Liver (tissue), 3 donors: ENCODE results near the gene ABRACL.

ENCODE experiments used
- CTCF ChIP-seq: fragments of 150-350 bp; IDR thresholded peaks from 2 replicates; pipeline ENCODE4 v1.5.1; 2017; ENCODE audit warnings: improper control_type of control experiment, low read depth, low read length; ENCODE audit not compliant: missing input control
- MAX ChIP-seq: IDR thresholded peaks from 2 replicates; pipeline ENCODE4 v1.6.1; 2016; ENCODE audit warnings: antibody characterized with exemption
- RAD21 ChIP-seq, 2 donors: IDR thresholded peaks; 2 replicates each; pipeline ENCODE4 v1.6.1; 2016; ENCODE audit warnings: antibody characterized with exemption in 2 of 2, mild to moderate bottlenecking in 2 of 2
- SP1 ChIP-seq: IDR thresholded peaks from 2 replicates; pipeline ENCODE4 v1.6.1; 2018; ENCODE audit warnings: antibody characterized with exemption, mild to moderate bottlenecking
- TAF1 ChIP-seq: conservative IDR thresholded peaks from 2 replicates; pipeline ENCODE4 v1.6.1; 2016; ENCODE audit warnings: antibody characterized with exemption, mild to moderate bottlenecking
- YY1 ChIP-seq: IDR thresholded peaks from 2 replicates; pipeline ENCODE4 v1.6.1; 2016; ENCODE audit warnings: antibody characterized with exemption, mild to moderate bottlenecking
- TF ChIP-seq, protein P1 (sequence below): IDR thresholded peaks from 2 replicates; pipeline ENCODE4 v1.6.1; 2016; ENCODE audit warnings: antibody characterized with exemption
- donor health status: healthy.
- donor health status: healthy.

- TF ChIP-seq RAD21 (IDR thresholded peaks at IDR 0.05) (peak; percentile 42 to 47), CTCF (no peak), SP1 (peak; percentile 86), YY1 (peak; percentile 66), TAF1 (peak; percentile 31), MAX (peak; percentile 82)
- TF ChIP-seq, protein P1, sequence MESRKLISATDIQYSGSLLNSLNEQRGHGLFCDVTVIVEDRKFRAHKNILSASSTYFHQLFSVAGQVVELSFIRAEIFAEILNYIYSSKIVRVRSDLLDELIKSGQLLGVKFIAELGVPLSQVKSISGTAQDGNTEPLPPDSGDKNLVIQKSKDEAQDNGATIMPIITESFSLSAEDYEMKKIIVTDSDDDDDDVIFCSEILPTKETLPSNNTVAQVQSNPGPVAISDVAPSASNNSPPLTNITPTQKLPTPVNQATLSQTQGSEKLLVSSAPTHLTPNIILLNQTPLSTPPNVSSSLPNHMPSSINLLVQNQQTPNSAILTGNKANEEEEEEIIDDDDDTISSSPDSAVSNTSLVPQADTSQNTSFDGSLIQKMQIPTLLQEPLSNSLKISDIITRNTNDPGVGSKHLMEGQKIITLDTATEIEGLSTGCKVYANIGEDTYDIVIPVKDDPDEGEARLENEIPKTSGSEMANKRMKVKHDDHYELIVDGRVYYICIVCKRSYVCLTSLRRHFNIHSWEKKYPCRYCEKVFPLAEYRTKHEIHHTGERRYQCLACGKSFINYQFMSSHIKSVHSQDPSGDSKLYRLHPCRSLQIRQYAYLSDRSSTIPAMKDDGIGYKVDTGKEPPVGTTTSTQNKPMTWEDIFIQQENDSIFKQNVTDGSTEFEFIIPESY: peak; percentile 62
Observed at GRCh38 chr6:139013185-139013800, 15.3 kb upstream of the ABRACL start.
